Epidermal melanocyte (primary cell): ENCODE measurements around the gene FBXO28.
"Not testable (repeated sequence)": the region's sequence is repeated elsewhere in the genome, so short reads cannot be mapped to it uniquely, and the experiment has no call there.

Source experiments
- DNase-seq: peaks from one replicate; pipeline ENCODE4 v3.0.0; 2011; ENCODE audit warnings: low spot score; ENCODE audit not compliant: insufficient read length

Gene FBXO28

GRCh38 chr1:224185208-224185607, 71.3 kb downstream of the FBXO28 start:
- no peak for DNase-seq

GRCh38 chr1:224188286-224188685, 74.4 kb downstream of the FBXO28 start:
- DNase-seq = no peak

- no peak for DNase-seq
These were observed 75.7 kb downstream of the FBXO28 start for GRCh38 chr1:224189561-224189960.

- DNase-seq = no peak
These were observed 78.3 kb downstream of the FBXO28 start for GRCh38 chr1:224192082-224192788.

- no peak for DNase-seq
These were observed 79.5 kb downstream of the FBXO28 start for GRCh38 chr1:224193319-224193966.

- no peak for DNase-seq
These were observed 83.1 kb downstream of the FBXO28 start for GRCh38 chr1:224196813-224197600.

GRCh38 chr1:224198572-224198971, 84.7 kb downstream of the FBXO28 start:
- DNase-seq = no peak

GRCh38 chr1:224199679-224200078, 85.8 kb downstream of the FBXO28 start:
- DNase-seq = no peak

- DNase-seq = no peak
These were observed 87.5 kb downstream of the FBXO28 start for GRCh38 chr1:224201383-224201782.

GRCh38 chr1:224201853-224202252, 87.9 kb downstream of the FBXO28 start:
- DNase-seq = no peak

- no peak for DNase-seq
These were observed 89.5 kb downstream of the FBXO28 start for GRCh38 chr1:224203243-224204016.

GRCh38 chr1:224205438-224205840, 91.5 kb downstream of the FBXO28 start:
- DNase-seq = no peak

GRCh38 chr1:224205931-224206538, 92.1 kb downstream of the FBXO28 start:
- DNase-seq = not testable (repeated sequence)

- DNase-seq = no peak
These were observed 97.5 kb downstream of the FBXO28 start for GRCh38 chr1:224211206-224211962.
